ENCODE results near the gene IL13RA1.

DNA sequence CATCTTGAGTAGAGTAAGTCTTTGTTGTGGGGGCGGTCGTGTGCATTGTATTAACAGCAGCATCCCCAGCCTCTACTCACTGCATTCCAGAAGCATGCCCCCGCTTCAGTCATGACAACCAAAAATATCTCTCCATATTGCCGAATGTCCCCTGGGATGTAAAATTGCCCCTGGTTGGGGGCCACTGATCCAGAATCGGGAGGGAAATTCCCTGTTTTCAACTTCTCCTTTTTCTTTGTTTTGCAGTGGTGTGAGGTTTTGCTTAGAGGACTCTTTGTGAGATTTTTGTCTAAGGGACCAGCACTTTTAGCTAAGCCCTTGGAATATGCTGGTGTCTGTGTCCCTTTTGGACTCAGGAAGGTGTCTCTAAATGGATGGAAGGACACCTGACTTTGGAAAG lies 3.0 kb upstream of the IL13RA1 start:
- TF ChIP-seq CTCF (conservative IDR thresholded peaks at IDR 0.05) (no peak), ZFX (IDR thresholded peaks at IDR 0.05) (no peak)

Data from C4-2B (cell line).